ENCODE data around the gene DCDC1.
"Not testable (repeated sequence)": the region's sequence is repeated elsewhere in the genome, so short reads cannot be mapped to it uniquely, and the experiment has no call there.

DCDC1 gene

GRCh38 chr11:30985536-30985935 is 384.0 kb downstream of the DCDC1 start:
- no peak for DNase-seq (ENCODE audit: low read depth)

- DNase-seq (ENCODE audit: low read depth), result no peak
These were observed 384.7 kb downstream of the DCDC1 start for GRCh38 chr11:30984827-30985226.

GRCh38 chr11:30984442-30984816 is 385.1 kb downstream of the DCDC1 start:
- no peak for DNase-seq (ENCODE audit: low read depth)

- no peak for DNase-seq (ENCODE audit: low read depth)
These were observed 385.6 kb downstream of the DCDC1 start for GRCh38 chr11:30983776-30984441.

- no peak for DNase-seq (ENCODE audit: low read depth)
These were observed 386.4 kb downstream of the DCDC1 start for GRCh38 chr11:30983143-30983542.

- no peak for DNase-seq (ENCODE audit: low read depth)
These were observed 402.0 kb downstream of the DCDC1 start for GRCh38 chr11:30967579-30967978.

- no peak for DNase-seq (ENCODE audit: low read depth)
These were observed 409.0 kb downstream of the DCDC1 start for GRCh38 chr11:30960387-30960992.

- no peak for DNase-seq (ENCODE audit: low read depth)
These were observed 412.8 kb downstream of the DCDC1 start for GRCh38 chr11:30956751-30957150.

- no peak for DNase-seq (ENCODE audit: low read depth)
These were observed 419.7 kb downstream of the DCDC1 start for GRCh38 chr11:30949838-30950237.

GRCh38 chr11:30947715-30948114 is 421.8 kb downstream of the DCDC1 start:
- not testable (repeated sequence) for DNase-seq (ENCODE audit: low read depth)

GRCh38 chr11:30938810-30939209 is 430.7 kb downstream of the DCDC1 start:
- DNase-seq (ENCODE audit: low read depth), result no peak

- DNase-seq (ENCODE audit: low read depth), result no peak
These were observed 431.4 kb downstream of the DCDC1 start for GRCh38 chr11:30938171-30938570.

GRCh38 chr11:30936491-30936890 is 433.0 kb downstream of the DCDC1 start:
- DNase-seq (ENCODE audit: low read depth), result no peak

- DNase-seq (ENCODE audit: low read depth), result no peak
These were observed 433.7 kb downstream of the DCDC1 start for GRCh38 chr11:30935861-30936260.

- DNase-seq (ENCODE audit: low read depth), result no peak
These were observed 443.4 kb downstream of the DCDC1 start for GRCh38 chr11:30926130-30926529.

GRCh38 chr11:30921811-30922210 is 447.7 kb downstream of the DCDC1 start:
- no peak for DNase-seq (ENCODE audit: low read depth)

- DNase-seq (ENCODE audit: low read depth), result no peak
These were observed 450.0 kb downstream of the DCDC1 start for GRCh38 chr11:30919389-30920152.

GRCh38 chr11:30917859-30918478 is 451.6 kb downstream of the DCDC1 start:
- DNase-seq (ENCODE audit: low read depth), result no peak

GRCh38 chr11:30917266-30917665 is 452.3 kb downstream of the DCDC1 start:
- no peak for DNase-seq (ENCODE audit: low read depth)

GRCh38 chr11:30916764-30917163 is 452.8 kb downstream of the DCDC1 start:
- no peak for DNase-seq (ENCODE audit: low read depth)

- DNase-seq (ENCODE audit: low read depth), result no peak
These were observed 455.3 kb downstream of the DCDC1 start for GRCh38 chr11:30914143-30914762.

GRCh38 chr11:30911247-30911646 is 458.3 kb downstream of the DCDC1 start:
- DNase-seq (ENCODE audit: low read depth), result no peak
